Smooth muscle cell of the brain vasculature (primary cell): ENCODE data around the gene DEFB108B.
"Not testable (repeated sequence)": the region's sequence is repeated elsewhere in the genome, so short reads cannot be mapped to it uniquely, and the experiment has no call there.

Experiments used
- DNase-seq: peaks from one replicate; pipeline ENCODE4 v3.0.0-alpha.2; 2012; ENCODE audit warnings: low read depth, low spot score

Gene DEFB108B

DNA sequence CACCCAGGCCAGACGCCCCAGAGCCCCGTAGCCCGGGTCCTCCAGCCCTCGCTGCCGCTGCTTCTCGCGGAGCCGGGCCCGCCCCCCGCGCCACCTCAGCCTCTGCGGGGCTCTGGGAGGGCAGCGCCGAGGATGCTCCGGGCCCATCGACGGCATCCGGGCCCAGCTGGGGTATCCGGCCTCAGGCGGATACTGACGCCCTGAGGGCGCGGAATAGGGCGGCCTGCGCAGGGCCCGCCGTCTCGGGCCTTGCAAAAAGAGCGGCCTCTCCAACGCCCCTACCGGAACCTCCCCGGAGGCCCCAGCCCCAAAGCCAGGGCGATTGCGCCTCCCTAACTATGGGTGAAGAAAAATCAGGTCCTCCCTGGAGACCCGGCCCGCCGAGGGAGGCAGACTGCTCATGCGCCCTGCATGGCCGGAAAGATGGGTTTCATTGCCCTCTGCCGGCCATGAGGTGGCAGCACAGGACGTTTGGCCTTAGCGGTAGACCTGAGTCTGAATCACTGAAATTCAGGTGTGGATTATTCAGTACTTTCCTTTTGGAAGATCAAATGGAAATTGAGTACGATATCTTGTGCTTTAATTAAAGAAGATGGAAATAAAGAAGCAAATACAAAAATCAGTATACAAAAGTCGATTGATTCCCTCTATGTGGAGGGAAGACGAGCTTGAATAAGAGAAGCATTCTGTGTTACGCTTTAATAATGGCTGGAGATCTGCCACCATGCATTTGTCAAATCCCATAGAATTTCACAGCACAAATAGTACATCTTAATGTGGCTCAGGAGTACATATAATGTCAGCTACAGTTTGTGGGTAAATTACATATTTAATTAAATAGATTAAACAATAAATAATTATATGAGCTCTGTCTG, 19.3 kb upstream of the DEFB108B start:
- DNase-seq = peak; percentile 23

DNA sequence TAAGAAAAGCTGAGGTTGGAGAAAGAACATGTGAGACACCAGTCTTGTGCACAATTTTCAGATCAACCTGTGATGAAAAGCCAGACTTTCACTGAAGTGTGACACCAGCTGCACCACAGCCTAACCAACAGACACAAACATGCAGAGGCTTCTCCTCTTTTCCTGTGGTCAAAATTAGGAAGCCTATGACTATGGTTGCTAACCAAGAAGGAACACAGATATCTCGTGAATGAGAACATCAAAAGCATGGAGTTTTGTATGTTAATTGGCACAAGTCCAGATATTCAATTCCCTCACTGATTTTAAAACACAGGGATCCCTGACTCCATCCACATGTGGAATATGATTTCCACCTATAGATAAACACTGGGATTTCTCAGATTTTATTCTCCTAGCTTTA, 11.5 kb upstream of the DEFB108B start:
- not testable (repeated sequence) for DNase-seq

DNA sequence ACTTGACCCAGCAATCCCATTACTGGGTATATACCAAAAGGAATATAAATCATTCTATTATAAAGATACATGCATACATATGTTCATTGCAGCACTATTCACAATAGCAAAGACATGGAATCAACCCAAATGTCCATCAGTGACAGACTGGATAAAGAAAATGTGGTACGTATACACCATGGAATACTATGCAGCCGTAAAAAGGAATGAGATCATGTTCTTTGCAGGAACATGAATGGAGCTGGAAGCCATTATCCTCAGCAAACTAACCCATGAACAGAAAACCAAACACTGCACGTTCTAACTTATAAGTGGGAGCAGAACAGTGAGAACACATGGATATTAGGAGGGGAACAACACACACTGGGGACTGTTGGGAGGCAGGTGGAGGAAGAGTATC, 3.8 kb upstream of the DEFB108B start:
- not testable (repeated sequence) for DNase-seq

DNA sequence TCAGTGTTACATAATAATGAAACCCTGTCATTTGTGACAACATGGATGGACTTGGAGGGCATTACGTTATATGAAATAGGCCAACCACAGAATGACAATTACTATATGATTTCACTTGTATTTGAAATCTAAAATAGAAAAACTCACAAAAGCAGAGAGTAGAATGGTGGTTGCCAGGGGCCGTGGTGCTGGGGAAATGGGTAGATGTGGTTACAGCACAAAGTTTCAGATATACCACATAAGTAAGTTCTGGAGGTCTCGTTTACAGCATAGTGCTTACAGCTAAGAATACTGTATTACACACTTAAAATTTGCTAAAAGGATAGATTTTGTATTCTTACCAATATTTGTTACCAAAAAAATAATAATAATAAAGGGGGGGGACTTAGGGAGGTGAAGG, 3.3 kb upstream of the DEFB108B start:
- not testable (repeated sequence) for DNase-seq

DNA sequence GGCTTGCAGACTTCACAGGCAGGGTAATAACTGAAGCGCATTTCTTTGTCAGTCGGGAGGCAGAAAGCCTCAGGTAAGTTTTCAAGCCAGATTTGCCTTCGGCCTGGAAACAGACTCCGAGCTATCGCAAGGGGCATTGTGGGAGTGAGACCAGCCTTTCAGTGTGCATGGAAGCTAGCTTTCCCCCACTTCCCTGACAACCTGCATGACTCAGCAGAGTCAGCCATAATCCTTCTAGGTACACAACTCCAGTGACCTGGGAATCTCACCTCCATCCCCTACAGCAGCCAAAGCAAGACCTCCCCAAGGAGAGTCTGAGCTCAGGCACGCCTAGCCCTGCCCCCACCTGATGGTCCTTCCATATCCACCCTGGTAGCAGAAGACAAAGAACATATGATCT, 9.7 kb downstream of the DEFB108B start:
- not testable (repeated sequence) for DNase-seq

DNA sequence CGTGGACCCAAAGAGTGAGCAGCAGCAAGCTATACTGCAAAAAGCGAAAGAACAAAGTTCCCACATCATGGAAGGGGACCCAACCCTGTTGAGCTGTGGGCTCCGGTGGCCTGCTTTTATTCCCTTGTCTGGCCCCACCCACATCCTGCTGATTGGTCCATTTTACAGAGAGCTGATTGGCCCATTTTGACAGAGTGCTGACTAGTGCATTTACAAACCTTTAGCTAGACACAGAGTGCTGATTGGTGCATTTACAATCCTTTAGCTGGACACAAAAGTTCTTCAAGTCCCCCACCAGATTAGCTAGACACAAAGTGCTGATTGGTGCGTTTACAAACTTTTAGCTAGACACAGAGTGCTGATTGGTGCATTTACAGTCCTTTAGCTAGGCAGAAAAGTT, 10.4 kb downstream of the DEFB108B start:
- DNase-seq = not testable (repeated sequence)

DNA sequence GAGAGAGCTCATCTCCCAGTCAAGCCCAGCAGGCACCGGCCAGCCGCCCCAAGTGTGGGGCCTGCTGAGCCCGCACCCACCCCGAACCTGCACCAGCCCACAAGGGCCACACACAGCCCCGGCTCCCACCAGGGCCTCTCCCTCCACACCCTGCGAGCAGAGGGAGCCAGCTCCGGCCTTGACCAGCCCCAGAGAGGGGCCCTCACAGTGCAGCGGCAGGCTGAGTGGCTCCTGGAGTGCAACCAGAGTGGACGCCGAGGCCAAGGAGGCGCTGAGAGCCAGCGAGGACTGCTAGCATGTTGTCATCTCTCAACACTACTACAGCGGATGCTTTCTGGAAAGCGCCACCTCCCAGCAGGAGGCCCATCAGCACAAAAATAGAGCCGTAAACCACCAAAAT, 10.9 kb downstream of the DEFB108B start:
- DNase-seq = no peak

DNA sequence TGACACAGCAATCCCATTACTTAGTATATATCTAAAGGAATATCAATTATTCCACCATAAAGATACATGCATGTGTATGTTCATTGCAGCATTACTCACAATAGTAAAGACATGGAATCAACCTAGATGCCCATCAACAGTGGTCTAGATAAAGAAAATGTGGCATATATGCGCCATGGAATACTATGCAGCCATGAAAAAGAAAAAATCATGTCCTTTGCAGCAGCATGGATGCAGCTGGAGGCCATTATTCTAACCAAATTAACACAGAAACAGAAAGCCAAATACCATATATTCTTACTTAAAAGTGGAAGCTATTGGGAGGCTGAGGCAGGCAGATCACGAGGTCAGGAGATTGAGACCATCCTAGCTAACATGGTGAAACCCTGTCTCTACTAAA, 20.9 kb downstream of the DEFB108B start:
- DNase-seq = not testable (repeated sequence)

DNA sequence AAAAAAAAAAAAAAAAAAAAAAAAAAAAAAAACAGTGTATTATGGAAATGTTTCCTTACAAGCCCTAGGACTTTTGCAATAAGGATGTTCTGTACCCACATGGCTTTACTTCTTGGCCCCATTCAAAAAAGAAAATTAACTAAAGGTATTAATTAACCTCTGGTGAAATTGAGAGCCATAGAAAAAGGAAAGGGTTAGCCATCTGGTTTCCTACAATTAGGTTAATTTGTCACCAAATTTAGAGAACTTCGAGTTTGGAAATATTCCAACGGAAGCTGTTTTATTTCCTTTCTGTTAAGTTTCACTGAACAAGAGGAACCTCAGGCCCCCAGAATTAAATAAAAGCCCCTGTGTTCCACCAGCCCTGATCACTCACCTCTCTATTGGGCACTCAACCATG, 22.9 kb downstream of the DEFB108B start:
- not testable (repeated sequence) for DNase-seq

DNA sequence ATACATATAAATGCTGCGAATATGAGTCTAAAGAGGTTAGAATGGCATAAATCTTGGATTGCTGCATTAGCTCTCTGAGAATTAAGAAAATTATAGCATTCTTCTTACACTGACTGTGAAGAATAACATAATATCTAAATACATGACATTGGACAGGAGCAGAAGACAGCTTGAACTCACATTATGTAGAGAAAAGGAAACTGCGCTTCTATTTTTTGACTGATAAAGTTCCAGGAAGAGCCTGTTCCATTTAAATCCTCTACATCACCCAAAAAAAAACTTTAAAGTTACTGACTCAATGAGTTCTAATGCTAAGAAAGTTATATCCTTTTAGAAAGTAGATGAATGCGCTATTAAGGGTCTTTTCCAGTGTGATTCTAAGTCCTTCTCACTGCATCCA, 27.8 kb downstream of the DEFB108B start:
- DNase-seq = not testable (repeated sequence)

DNA sequence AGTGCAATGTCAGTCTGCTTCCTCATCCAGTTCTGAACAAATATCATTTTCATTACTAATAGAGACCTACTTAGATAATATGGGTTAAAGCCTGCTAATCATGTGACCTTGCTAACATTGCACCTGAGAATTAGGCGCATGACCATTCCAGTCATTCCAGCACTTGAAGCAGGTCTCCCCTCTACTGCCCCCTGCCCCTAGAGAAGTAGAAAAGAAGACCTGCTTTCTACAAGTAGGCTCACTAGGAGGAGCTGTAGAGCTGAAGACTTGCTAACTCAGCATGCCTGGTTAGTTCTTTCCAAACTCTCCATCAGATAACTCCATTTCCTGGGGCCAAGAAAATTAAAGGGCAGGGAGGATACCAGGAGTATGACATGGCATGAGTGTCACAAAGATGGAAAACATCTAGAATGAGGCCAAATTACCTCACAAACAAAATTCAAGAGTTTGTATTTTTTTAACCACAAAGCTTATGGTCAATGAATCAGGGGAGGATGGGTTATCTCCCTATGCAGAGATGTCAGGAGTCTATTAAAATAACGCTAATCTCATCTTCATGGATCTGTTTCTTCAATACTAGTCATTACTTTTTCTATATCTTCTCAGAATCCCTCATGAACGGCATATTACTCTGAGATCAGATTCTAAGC, 31.1 kb downstream of the DEFB108B start:
- DNase-seq = peak; percentile 20

DNA sequence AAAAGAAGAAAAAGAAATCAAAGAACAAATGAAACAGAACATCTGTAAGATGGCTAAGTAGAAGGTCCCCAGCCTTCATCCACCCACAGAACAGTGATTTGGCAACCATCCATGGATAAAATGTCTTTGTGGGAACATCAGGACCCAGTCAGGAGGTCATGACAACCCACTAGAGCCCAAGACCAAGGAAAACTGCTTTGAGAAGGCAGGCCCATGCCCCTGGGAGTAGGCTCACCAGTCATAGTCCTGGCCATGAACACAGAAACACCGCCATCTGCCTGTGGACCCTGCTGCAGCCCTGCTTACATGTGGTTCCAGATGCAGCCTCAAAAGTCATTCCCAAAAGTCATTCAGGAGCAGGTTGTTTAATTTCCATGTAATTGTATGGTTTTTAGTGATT, 34.2 kb downstream of the DEFB108B start:
- DNase-seq = not testable (repeated sequence)

DNA sequence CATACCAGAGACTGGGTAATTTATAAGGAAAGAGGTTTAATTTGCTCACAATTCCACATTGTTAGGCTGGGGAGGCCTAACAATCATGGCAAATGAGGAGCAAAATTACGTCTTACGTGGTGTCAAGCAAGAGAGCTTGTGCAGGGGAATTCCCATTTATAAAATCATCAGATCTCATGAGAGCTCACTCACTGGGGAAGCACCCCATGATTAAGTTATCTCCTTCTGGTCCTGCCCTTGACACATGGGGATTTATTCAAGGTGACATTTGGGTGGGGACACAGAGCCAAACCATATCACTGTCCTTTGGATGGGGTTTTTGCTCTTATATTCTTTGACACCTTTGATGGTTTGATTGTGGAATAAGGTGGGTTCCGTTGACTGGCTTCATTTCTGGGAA, 36.9 kb downstream of the DEFB108B start:
- not testable (repeated sequence) for DNase-seq

DNA sequence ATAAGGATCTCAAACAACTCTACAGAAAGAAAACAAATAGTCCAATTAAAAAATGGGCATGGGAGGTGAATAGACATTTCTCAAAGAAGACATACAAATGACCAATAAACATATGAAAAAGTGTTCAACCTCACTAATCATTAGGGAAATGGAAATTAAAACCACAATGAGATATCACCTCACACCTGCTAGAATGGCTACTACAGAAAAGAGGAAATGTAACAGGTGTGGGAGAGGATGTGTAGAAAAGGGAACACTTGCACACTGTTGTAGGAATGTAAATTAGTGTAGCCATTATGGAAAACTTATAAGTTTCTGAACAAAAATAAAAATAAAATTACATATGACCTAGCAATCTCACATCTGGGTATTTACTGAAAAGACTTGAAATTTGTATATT, 37.7 kb downstream of the DEFB108B start:
- DNase-seq = not testable (repeated sequence)

DNA sequence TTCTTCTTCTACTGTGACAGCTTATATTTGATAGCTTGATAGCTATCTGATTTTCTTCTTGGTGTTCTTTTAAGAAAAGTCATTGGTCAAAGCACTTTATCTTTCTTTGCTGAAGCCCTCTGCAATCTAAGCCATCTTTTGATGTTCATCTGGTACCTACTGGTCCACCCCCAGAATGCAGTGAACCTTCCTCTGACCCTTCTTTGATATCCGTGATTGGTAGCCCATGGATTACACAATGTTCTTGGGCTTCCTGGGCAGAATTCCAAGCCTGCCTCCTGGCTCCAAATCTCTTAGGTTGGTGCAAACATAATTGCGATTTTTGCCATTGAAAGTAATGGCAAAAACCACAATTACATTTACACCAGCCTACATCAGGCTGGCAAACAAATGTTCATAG, 43.3 kb downstream of the DEFB108B start:
- DNase-seq = not testable (repeated sequence)

DNA sequence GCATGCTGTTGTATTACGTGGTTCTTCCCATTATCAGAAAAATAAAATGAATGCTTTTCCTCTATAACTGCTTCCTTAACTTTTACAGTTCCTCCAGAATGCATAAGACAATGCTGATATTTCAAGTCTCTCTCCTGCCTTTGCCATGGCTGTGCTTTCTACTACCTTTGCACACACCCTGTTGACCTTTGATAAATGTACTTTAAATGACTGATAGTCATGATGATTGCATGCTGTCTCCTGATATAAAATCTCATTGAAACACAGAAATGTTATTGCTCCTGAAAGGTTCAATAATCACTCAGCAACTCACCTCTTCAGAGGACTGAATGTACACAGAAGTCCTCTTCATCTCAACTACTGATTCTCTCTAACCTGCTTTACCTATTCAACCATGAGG, 45.1 kb downstream of the DEFB108B start, which contains the start of gene DEFB131B:
DEFB131B (plus strand) TSS at position 395 of the 400 bp plus-strand sequence; CDS start at position 395, 0 bp downstream.
- DNase-seq = not testable (repeated sequence)

DNA sequence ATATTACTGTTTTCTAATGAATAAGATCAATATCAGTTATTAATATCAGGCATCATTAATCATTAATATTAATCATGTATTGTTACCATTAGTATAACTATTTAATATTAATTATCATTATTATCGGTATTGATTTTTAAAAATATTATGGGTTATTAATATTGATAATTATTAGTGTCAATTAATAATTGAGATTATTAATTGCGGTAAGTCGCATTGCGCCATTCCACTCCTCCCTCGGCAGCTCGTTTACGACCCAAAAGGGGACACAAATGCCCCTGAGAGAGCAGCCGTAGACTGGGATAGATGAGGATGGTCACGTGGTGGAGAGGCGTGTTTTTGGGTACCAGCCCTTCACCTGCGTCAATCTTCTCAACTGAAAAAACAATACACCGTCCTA, 52.8 kb downstream of the DEFB108B start:
- DNase-seq = not testable (repeated sequence)
